Stomach (tissue), 9 donors: Measurements from ENCODE around the gene DLX4. TPM values are rescaled to one million over a fixed set of nuclear protein-coding genes. Genes with fewer than 3 reads are reported as not detected.

Experiments
- DNase-seq, 2 donors: peaks; one replicate each; pipeline versions ENCODE4 v3.0.0 to v3.0.0-alpha.2; 2013 to 2019
- H3K27ac ChIP-seq, 5 donors: fragments of 200-600 bp in 4 of 5; sonication (generic) in 4 of 5; one replicate each; pipeline ENCODE4 v1.5.1; 2013 to 2019; ENCODE audit warnings: mild to moderate bottlenecking in 1 of 5, moderate library complexity in 1 of 5
- H3K27me3 ChIP-seq, 3 donors: fragments of 200-600 bp; sonication (generic); one replicate each; pipeline ENCODE4 v1.5.1; 2017 to 2019; ENCODE audit warnings: mixed run types in 1 of 3
- H3K36me3 ChIP-seq, 4 donors: fragments of 200-600 bp; sonication (generic); 1 replicate in 3 of 4; 2 replicates in 1 of 4; pipeline ENCODE4 v1.5.1; 2016 to 2019
- H3K4me1 ChIP-seq, 4 donors: fragments of 200-600 bp; sonication (generic); one replicate each; pipeline ENCODE4 v1.5.1; 2016 to 2019
- H3K4me3 ChIP-seq, 4 donors: fragments of 200-600 bp; sonication (generic) in 3 of 4; one replicate each; pipeline ENCODE4 v1.5.1; 2016 to 2019; ENCODE audit warnings: mild to moderate bottlenecking in 1 of 4
- H3K9me3 ChIP-seq, 4 donors: fragments of 200-600 bp; sonication (generic); one replicate each; pipeline ENCODE4 v1.5.1; 2016 to 2019
- EP300 ChIP-seq: sonication (generic); formaldehyde crosslinking; IDR thresholded peaks from one replicate; pipeline ENCODE4 v1.6.1; 2017; ENCODE audit warnings: antibody characterized with exemption
- POLR2A ChIP-seq, 4 donors: fragments of 450-650 bp; IDR thresholded peaks; one replicate each; pipeline ENCODE4 v1.6.1; 2016; ENCODE audit warnings: antibody characterized with exemption in 4 of 4, control low read depth in 2 of 4, mild to moderate bottlenecking in 1 of 4, moderate library complexity in 1 of 4
- POLR2AphosphoS5 ChIP-seq, 3 donors: sonication (generic); formaldehyde crosslinking; IDR thresholded peaks; one replicate each; pipeline ENCODE4 v1.6.1; 2016; ENCODE audit warnings: antibody characterized with exemption in 3 of 3
- WGBS, 5 donors: extraction: QIAGEN DNeasy Blood & Tissue Kit in 3 of 5; methylation state at CpG; one replicate each; pipeline versions ENCODE4 v1.1.5 to v1.1.7; 2013 to 2018; 5-methylcytosine and 5-hydroxymethylcytosine counted together
- intact Hi-C: fragments of 100-400 bp; cut with DNase I; formaldehyde crosslinking; loops from one replicate; pipeline ENCODE4 v1.15.1; 2023; ENCODE audit warnings: low total_unique reads
- polyA plus RNA-seq, 3 donors: library from polyadenylated mRNA; stranded (reverse); fragments of 200-250 nt; gene quantifications; one replicate each; pipeline ENCODE4 v1.2.3, GENCODE V29; 2013
- total RNA-seq, 5 donors: library from RNA; depleted of rRNA; stranded (reverse); fragments of >200 nt; gene quantifications; one replicate each; pipeline versions ENCODE4 v1.1.0 to v1.2.3, GENCODE V29; 2014 to 2016
- TF ChIP-seq, protein P1 (sequence below), 7 experiments: fragments of 450-650 bp in 4 of 7; fragments of 200-600 bp in 3 of 7; sonication (generic) in 3 of 7; IDR thresholded peaks; one replicate each; pipeline ENCODE4 v1.5.1; 2016 to 2019; ENCODE audit warnings: antibody characterized with exemption in 7 of 7, control low read depth in 2 of 7, mild to moderate bottlenecking in 1 of 7
- donor health status: healthy with polysubstance abuse.
- donor health status: Bipolar disorder and iron deficiency.
- donor health status: healthy.

The DLX4 gene
- total and polyA plus RNA-seq, 8 donors = 0.31 to 0.40 TPM; not detected in 6

DNA sequence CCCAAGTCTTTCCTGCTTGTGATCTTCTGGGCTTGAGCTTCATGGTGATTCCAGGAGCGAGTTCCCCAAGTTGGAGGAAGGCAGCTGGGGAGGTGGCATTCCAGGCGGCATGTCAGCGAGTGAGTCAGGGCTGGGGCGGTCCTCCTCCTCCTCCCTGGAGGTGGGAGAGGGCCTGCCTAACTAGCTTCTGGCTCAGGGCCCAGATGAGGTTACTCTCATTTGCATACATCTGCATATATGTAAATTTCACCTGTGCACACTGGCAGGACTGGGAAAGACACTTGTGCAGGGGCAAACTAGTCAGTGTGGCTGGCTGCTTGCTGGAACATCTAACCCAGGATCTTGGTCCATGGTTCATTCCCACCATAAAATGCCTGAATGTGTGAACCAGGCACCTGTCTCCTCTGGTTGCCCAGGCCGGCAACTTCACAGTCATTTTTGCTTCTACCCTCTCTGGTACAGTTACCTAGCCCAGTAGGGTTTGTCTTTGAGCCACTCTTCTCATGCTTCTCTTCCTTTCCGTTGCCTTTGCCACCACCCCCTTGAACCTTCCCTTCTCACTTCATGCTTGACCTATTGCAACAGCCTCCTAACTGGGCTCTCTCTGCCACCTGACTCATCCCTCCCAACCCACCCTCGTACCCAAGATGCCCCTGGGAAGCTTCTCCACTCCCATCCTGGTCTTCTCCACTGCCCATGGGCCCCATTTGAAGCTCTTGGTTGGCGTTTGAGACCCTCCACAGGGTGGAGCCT lies 9.6 kb upstream of the DLX4 start:
- no peak for DNase-seq
- Histone ChIP-seq H3K4me3 (no peak overlapping the region), H3K4me1 (peaks cover 6 to 9% (median 9%) of the 10 kb centered on the region in 4 donors), H3K27me3 (peaks cover 5 to 84% (median 30%) of the 10 kb centered on the region in 3 donors), H3K27ac (no peak overlapping the region), H3K9me3 (no peaks in the 10 kb centered on the region), H3K36me3 (no peaks in the 10 kb centered on the region)
- TF ChIP-seq, protein P1, sequence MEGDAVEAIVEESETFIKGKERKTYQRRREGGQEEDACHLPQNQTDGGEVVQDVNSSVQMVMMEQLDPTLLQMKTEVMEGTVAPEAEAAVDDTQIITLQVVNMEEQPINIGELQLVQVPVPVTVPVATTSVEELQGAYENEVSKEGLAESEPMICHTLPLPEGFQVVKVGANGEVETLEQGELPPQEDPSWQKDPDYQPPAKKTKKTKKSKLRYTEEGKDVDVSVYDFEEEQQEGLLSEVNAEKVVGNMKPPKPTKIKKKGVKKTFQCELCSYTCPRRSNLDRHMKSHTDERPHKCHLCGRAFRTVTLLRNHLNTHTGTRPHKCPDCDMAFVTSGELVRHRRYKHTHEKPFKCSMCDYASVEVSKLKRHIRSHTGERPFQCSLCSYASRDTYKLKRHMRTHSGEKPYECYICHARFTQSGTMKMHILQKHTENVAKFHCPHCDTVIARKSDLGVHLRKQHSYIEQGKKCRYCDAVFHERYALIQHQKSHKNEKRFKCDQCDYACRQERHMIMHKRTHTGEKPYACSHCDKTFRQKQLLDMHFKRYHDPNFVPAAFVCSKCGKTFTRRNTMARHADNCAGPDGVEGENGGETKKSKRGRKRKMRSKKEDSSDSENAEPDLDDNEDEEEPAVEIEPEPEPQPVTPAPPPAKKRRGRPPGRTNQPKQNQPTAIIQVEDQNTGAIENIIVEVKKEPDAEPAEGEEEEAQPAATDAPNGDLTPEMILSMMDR (IDR thresholded peaks at IDR 0.05) = no peak
- no peak for TF ChIP-seq POLR2A (IDR thresholded peaks at IDR 0.05)
- no peak for TF ChIP-seq POLR2AphosphoS5 (IDR thresholded peaks at IDR 0.05)
- no peak for TF ChIP-seq EP300
- intact Hi-C loops = no loop called here
- 57 to 75% (median 67%) methylated on average over 8 of the region's 8 CpGs for WGBS, 5 donors

- WGBS, 5 donors = 11 to 29% (median 13%) methylated on average over 3 to 11 of the region's 11 CpGs
- H3K9me3 ChIP-seq = no peaks in the 10 kb centered on the region
- intact Hi-C loops = no loop called here
- H3K4me1 ChIP-seq = peaks cover 8 to 22% (median 17%) of the 10 kb centered on the region in 4 donors
- no peak for DNase-seq
- TF ChIP-seq EP300 (no peak), POLR2AphosphoS5 (IDR thresholded peaks at IDR 0.05) (no peak), POLR2A (IDR thresholded peaks at IDR 0.05) (no peak)
- TF ChIP-seq, protein P1 (IDR thresholded peaks at IDR 0.05) = no peak
- H3K4me3 ChIP-seq = no peak overlapping the region
- no peaks in the 10 kb centered on the region for H3K36me3 ChIP-seq
- H3K27ac ChIP-seq = no peak overlapping the region
- H3K27me3 ChIP-seq = peaks cover 28 to 99% (median 64%) of the 10 kb centered on the region in 3 donors
Observed at GRCh38 chr17:49962599-49963308, 6.2 kb upstream of the DLX4 start.

DNA sequence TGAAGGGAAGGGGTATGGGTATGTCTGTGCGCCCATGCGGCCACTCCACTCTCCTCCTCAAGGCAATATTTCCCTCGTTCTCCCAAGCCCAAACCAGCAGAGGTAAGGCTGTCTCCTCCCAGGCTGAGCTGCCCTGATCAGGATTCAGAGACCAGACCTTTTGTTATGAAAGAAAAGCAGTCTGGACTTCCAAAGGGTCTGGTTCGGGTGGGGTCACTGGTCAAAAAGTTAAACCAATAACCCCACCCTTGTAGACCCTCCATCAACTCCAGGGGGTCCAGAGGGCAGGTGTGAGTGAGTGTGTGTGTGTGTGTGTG lies 5.7 kb upstream of the DLX4 start:
- TF ChIP-seq POLR2AphosphoS5 (IDR thresholded peaks at IDR 0.05) (no peak), EP300 (no peak), POLR2A (IDR thresholded peaks at IDR 0.05) (no peak)
- TF ChIP-seq, protein P1 (IDR thresholded peaks at IDR 0.05) = no peak
- peaks cover 29 to 99% (median 69%) of the 10 kb centered on the region in 3 donors for H3K27me3 ChIP-seq
- H3K4me3 ChIP-seq = no peak overlapping the region
- no peaks in the 10 kb centered on the region for H3K9me3 ChIP-seq
- 23 to 28% (median 26%) methylated on average over 4 of the region's 4 CpGs for WGBS, 5 donors
- H3K4me1 ChIP-seq = peaks cover 9 to 25% (median 19%) of the 10 kb centered on the region in 4 donors
- no peak overlapping the region for H3K27ac ChIP-seq
- intact Hi-C loops = no loop called here
- H3K36me3 ChIP-seq = no peaks in the 10 kb centered on the region
- no peak for DNase-seq

GRCh38 chr17:49963626-49964302 lies 5.2 kb upstream of the DLX4 start:
- intact Hi-C loops = no loop called here
- peaks cover 14 to 30% (median 24%) of the 10 kb centered on the region in 4 donors for H3K4me1 ChIP-seq
- no peaks in the 10 kb centered on the region for H3K36me3 ChIP-seq
- DNase-seq = no peak
- peaks cover 29 to 99% (median 74%) of the 10 kb centered on the region in 3 donors for H3K27me3 ChIP-seq
- 8 to 16% (median 10%) methylated on average over 46 to 52 of the region's 52 CpGs for WGBS, 5 donors
- H3K4me3 ChIP-seq = no peak overlapping the region
- no peaks in the 10 kb centered on the region for H3K9me3 ChIP-seq
- no peak overlapping the region for H3K27ac ChIP-seq
- no peak for TF ChIP-seq EP300
- TF ChIP-seq POLR2AphosphoS5 (IDR thresholded peaks at IDR 0.05) = no peak
- no peak for TF ChIP-seq POLR2A (IDR thresholded peaks at IDR 0.05)
- TF ChIP-seq, protein P1 (IDR thresholded peaks at IDR 0.05) = no peak
